HL-60/S4 treated with phorbol 12-myristate 13-acetate at 8.2 ng/mL for 4 days and 3 days (cell line): Measurements from ENCODE around the gene CASZ1.

Experiments used
- in situ Hi-C: fragments of 300-500 bp; cut with MboI; formaldehyde crosslinking; loops from 2 replicates; pipeline ENCODE4 v1.15.0; 2022; ENCODE audit warnings: low sequenced_read_pairs

Gene CASZ1, protein sequence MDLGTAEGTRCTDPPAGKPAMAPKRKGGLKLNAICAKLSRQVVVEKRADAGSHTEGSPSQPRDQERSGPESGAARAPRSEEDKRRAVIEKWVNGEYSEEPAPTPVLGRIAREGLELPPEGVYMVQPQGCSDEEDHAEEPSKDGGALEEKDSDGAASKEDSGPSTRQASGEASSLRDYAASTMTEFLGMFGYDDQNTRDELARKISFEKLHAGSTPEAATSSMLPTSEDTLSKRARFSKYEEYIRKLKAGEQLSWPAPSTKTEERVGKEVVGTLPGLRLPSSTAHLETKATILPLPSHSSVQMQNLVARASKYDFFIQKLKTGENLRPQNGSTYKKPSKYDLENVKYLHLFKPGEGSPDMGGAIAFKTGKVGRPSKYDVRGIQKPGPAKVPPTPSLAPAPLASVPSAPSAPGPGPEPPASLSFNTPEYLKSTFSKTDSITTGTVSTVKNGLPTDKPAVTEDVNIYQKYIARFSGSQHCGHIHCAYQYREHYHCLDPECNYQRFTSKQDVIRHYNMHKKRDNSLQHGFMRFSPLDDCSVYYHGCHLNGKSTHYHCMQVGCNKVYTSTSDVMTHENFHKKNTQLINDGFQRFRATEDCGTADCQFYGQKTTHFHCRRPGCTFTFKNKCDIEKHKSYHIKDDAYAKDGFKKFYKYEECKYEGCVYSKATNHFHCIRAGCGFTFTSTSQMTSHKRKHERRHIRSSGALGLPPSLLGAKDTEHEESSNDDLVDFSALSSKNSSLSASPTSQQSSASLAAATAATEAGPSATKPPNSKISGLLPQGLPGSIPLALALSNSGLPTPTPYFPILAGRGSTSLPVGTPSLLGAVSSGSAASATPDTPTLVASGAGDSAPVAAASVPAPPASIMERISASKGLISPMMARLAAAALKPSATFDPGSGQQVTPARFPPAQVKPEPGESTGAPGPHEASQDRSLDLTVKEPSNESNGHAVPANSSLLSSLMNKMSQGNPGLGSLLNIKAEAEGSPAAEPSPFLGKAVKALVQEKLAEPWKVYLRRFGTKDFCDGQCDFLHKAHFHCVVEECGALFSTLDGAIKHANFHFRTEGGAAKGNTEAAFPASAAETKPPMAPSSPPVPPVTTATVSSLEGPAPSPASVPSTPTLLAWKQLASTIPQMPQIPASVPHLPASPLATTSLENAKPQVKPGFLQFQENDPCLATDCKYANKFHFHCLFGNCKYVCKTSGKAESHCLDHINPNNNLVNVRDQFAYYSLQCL (N-terminal part only)

DNA sequence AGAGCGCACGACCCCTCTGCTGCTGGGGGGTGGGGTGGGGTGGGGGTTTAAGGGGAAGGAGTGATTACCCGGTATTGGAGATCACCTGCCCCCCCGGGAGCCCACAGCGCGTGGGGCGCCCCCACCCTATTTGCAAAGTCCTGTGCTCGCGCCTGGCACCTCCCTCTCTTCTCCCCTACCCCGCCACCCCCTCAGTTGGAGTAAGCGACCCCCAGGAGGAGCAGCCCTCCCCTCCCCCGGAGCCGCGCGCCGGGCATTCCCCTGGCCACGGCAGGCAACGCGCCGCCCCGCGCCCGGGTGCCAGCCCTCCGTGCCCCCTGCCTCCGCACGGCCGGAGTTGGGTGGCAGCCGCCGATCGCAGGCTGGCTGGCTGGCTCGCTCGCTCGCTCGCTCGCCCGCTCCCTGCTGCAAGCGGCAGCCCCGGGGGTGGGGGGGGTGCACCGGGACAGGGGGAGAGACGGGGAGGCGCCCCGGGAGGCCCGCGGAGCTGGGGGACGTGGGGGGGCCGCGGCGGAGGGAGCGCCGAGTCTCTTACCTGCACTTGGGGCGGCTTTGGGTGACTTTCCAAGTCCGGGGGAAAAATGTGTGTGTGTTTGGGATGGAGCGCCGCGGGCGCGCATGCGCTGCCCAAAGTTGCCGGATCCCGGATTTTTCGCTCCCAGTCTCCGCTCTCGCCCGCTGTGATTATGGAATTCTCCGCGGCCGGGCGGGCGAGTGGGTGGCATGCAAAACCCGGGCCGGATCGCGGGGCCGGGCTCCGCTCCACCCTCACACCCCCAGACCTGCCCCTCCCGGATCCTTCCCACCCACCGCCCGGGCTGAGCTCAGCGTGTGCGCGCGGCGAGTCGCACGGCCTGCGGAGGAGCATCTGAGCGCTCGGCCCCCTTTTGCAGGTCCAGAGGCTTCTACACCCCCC lies at the start of gene CASZ1:
TSS of gene CASZ1 (minus strand) at position 618 of the 916 bp plus-strand sequence. CDS start 102,757 bp downstream, outside the sequence.
- in situ Hi-C loops = no loop called here

GRCh38 chr1:10843697-10844096 lies 47.3 kb upstream of the CASZ1 start:
- in situ Hi-C loops = no loop called here

- in situ Hi-C loops = no loop called here
These were observed 44.7 kb upstream of the CASZ1 start for GRCh38 chr1:10841118-10841517.

- in situ Hi-C loops = no loop called here
These were observed 42.8 kb upstream of the CASZ1 start for GRCh38 chr1:10839188-10839770.

GRCh38 chr1:10838541-10838940 lies 42.1 kb upstream of the CASZ1 start:
- in situ Hi-C loops = no loop called here

GRCh38 chr1:10836726-10837125 lies 40.3 kb upstream of the CASZ1 start:
- in situ Hi-C loops = no loop called here

DNA sequence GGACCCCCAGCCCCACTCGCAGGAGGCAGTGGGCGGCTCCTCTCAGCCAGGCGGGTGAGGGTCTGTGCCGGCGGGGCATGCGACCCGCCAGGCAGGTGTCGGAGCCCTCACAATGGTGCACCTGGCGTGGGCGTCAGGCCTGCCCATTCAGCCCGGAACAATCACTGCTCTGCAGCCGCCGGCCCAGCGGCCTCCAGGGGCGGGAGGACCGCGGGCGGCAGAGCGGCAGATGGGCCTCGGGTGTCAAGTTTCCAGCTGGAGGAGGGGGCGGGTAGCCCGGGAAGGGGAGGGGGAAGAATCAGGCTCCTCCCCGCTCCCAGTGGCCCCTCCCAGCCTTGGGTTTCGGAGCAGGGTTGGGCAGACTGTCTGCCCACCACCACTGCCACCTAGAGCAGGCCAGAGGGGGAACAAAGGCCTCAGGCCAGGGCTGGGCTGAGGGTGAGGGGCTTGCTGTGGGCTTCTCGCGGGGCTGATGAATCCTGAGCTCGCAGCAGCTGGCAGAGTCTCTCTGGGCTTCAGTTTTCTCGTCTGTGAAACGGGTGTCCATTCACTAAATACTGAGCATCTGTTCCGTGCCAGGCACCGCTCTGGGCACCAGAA lies 39.5 kb upstream of the CASZ1 start:
- in situ Hi-C loops = no loop called here

DNA sequence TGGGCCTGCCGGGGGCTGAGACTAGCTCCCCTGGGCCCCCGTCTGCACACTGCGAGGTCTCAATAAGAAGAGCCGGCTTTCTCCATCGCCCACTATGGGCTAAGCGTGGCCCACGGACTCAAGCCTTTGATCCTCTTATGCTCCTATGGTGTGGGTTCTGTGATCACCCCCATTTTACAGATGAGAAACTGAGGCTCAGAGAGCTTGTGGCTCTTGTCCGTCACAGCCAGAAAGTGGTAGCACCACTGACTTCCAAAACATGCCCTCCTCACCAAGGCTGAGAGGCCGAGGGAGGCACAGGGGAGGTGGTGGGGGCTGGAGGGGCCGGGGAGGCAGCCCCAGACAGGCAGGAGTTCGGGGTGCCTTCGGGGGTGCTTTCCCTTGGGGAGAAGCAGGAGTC lies 39.0 kb upstream of the CASZ1 start:
- in situ Hi-C loops = no loop called here

DNA sequence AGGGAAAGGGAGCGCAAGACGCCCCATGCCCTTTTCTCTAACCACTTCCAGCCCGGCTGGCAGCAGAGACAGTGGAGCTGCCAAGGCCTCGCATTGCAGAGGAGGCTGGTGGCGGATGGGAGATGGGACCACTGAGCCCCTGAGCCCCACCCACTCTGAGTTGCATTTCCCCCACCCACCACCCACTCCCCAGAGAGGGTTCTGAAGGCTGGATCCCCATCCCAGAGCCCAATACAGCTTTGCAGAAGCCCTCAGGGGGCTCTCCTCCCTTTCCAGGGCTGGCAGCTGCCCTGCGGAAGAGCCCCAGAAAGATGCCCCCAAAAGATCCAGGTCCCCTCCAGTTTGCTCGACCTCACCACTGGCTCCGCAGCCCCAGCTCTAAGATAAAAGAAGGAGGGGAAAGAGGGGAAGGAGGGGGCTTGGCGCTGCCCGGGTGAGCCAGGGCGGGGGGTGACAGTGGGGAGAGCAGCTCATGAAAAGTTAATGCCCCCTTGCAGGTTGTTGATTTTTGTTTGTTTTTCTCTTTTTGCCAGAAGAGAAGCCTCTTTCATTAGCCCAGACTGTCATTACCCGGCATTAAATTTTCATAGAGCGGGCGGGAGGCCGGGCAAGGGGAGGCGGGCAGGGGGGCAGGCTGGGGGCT lies 38.4 kb upstream of the CASZ1 start:
- in situ Hi-C loops = no loop called here

DNA sequence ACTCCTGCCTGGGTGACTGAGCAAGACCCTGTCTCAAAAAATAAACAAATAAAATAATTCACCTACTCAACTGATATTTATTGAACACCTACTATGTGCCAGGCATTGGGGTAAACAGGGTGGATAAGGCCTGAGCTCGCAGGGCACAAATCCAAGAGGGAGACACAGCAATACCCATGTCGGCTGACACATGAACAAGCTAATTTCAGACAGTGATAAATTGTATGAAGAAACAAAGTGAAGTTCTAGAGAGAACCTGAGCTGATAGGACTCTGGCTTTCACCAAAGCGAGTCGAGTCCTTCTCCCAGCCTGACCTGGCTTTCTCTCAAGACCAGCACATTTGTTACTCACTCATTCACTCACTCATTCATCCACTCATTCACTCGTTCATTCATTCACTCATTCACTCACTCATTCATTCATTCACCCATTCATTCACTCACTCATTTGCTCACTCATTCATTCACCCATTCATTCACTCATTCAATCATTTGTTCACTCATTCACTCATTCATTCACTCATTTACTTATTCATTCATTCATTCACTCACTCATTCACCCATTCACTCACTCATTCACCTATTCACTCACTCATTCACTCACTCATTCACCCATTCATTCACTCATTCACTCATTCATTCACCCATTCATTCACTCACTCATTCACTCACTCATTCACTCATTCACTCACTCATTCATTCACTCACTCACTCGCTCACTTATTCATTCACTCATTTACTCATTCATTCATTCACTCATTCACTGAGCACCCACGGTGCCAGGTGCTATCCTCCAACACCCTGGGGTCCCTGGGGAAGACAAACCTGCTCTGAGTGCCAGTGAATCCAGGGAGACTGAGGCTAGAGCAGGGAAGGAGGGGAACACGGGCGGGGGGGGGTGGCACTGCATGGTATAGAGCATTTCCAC lies 37.4 kb upstream of the CASZ1 start:
- in situ Hi-C loops = no loop called here

DNA sequence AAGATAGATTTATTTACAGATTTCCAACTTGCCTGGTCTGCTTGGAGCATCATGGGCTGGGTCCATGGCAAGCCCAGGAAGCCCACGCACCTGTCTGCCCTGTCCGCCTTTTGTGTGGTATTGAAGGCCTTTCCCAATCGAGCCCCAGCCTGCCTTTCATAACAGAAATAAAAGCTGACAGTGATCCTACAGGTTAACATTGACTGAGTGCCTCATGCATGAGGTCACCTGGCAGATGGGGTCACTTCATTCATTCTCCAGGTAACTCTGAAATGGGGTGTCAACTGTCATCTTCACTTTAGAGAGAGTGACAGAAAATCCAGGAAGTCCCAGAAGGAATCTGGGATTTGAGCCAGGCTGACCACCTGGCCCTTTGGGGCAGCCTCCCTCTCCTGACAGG lies 36.3 kb upstream of the CASZ1 start:
- in situ Hi-C loops = no loop called here

GRCh38 chr1:10830961-10831668 lies 34.7 kb upstream of the CASZ1 start:
- in situ Hi-C loops = no loop called here

DNA sequence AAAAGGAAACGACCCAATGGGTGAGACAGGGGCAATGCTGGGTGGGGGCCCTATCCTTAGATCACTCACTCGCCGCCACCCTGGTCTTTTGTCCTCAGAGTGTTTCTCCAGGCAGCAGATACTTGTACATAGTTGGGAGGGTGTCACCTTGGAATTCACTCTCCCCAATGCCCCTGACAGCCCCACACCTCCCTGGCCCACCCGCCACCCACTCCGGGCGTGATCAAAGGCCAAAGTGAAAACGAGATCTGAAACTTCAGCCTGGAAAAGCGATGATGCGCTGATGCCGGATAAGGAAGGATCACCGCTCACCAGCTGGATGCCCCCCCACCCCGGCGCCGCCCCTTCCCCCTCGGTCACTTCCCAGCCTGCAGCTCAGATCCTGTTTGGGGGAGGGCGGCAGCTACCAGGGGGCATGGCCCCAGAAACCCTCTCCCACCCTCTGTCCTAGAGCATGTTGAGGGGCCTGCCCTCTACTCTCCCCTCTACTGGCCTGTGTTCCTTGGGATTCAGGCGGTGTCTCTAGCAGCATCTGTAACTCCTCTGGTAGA lies 33.6 kb upstream of the CASZ1 start:
- in situ Hi-C loops = no loop called here

DNA sequence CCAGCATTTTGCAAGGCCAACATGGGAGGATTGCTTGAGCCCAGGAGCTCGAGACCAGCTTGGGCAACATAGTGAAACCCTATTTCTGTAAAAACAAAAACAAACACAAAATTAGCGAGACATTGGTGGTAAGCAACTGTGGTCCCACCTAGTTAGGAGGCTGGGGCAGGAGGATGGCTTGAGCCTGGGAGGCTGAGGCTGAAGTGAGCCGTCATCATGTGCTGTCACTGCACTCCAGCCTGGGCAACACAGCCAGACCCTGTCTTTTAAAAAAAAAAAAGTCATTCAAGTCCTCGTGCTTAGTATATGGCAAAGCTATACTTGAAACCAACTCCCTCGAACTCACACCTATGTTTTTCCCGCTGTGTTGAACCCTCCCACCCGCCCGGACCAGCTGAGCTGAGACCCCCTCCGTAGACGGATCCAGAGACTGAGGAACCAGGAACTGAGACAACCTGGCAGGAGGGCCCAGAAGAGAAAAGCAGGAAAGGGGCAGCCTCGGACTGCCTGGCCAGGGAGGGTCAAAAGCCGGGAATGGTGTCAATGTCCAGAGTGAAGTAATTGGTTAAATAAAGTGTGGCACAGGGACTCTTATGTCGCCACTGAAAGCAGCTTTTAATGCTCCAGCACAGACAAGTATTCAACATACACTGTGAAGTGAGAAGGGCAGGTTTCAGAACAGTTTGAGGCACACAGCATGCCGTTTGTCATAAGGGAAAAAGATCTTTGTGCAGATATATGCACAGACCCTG lies 32.8 kb upstream of the CASZ1 start:
- in situ Hi-C loops = no loop called here

GRCh38 chr1:10827377-10828333 lies 31.2 kb upstream of the CASZ1 start:
- in situ Hi-C loops = no loop called here
